HG02840 (cell line): Measurements from ENCODE around the gene GP5.

Experiments
- ATAC-seq: cut with Tn5 transposase; IDR thresholded peaks from one replicate; pipeline ENCODE4 v1.9.1; 2021; ENCODE audit warnings: mild to moderate bottlenecking, moderate library complexity, moderate number of reproducible peaks; ENCODE audit not compliant: unreplicated experiment, low FRiP score

The GP5 gene

GRCh38 chr3:194397757-194398312, 1.2 kb downstream of the GP5 start:
- ATAC-seq: no peak

- ATAC-seq: no peak
These were observed 2.0 kb downstream of the GP5 start for GRCh38 chr3:194396859-194397756.

DNA sequence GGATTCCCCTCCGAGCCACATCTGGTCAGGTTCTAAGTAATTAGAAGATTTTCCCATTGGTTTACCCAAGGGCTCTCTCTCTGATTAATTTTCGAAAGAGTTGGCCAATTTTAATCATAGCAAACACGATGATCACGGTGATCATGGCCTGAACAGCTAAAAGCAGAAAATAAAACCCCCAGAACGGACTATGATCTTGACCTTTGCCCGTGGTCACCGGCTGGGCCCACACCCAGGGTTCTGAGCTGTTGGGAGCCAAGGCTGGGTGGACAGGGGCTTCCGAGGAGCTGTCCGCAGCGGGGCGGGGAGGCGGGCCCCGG, 2.6 kb downstream of the GP5 start:
- no peak for ATAC-seq

- no peak for ATAC-seq
These were observed 3.1 kb downstream of the GP5 start for GRCh38 chr3:194395778-194396538.

DNA sequence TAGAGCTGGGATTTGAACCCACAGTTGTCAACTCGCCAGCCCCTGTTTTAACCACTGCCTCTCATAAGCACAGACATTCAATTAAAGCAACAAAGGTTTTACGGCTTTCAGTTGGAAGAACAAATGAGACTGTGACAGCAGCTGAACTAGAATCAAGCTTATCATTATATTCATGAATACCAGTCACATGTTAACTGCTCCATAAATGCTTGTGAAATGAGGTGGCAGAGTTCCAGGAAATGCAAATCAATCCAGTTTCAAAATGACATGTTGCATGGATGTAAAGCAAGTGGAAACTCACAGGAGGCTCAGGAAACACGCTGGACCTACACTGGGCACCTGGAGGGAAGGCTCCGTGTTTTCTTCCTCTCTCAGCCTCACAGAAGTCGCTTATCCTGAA, 3.9 kb downstream of the GP5 start:
- no peak for ATAC-seq

DNA sequence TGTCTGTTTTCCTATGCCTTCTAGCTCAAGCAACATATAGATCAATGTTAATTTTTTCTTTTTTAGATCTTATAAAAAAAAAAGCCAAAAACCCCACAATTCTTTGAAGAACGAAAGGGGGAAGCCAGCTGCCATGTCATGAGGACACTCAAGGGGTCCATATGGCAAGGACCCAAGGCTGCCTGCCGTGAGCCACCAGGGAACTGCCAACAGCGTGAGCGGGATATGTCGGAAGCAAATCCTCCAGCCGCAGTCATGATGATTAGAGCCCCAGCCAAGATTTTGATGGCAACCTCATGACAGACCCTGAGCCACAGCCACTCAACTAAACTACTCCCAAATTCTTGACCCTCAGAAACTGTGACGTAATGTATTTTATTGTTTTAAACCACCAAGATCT, 6.5 kb downstream of the GP5 start:
- no peak for ATAC-seq

GRCh38 chr3:194390835-194391234, 8.2 kb downstream of the GP5 start:
- no peak for ATAC-seq

DNA sequence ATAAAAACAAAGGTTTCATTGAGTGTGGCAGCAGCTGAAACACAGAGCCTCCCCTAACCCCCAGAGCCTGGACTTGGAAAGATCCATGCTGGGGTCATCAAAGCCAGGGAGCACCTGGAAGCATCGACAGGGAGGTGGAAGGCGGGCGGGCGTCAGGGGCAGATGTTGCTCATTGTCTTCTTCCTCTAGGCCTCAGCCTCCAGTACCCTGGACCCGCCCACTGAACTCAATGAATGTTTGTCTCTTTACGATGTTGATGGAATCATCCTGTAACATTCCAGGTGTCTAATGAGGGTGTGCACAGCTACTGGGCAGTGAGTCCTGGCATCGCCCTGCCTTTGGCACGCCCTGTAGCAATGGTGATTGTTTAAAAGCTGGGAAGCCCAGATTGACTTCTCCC, 9.8 kb downstream of the GP5 start:
- no peak for ATAC-seq

DNA sequence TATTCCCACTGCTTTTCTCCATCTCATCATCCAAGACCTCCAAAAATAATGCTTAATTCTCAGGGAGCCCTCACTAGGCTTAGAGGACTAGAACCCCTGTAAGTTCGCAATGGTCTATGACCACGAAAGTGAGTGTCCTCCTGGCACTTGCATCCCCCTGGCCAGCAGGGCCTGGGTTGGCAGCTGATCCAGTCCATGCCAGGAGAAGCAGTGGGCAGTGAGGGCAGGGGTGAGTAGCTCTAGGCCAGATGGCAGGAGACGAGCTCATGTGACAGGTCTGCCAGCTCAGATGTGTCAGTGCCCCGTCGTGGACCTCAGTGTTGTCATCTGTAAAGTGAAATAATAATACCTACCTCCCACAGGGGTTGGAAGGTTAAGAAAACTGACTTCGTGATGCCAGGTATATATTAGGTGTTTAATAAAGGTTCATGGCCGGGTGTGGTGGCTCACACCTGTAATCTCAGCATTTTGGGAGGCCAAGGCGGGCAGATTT, 11.1 kb downstream of the GP5 start:
- ATAC-seq: no peak

GRCh38 chr3:194387276-194387675, 11.8 kb downstream of the GP5 start:
- no peak for ATAC-seq

DNA sequence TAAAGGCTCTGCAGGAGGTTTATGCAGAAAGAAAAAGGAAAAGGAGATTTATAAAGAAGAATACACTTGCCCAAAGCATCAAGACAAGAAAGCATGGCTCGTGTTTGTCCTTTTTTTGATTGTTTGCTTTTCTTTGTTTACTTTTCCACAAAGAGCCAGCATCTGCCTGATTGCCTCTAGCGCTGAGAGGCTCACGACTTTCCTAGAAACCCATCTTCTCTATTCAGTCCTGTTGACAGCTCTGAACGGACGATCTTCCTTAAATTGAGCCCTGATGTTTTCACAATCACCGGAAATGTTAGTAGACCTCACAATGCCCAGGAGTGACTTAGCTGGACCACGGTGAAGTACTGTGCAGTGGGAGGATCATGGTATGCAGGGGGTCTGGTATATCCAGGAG, 12.4 kb downstream of the GP5 start:
- no peak for ATAC-seq

GRCh38 chr3:194386066-194386465, 13.0 kb downstream of the GP5 start:
- no peak for ATAC-seq

DNA sequence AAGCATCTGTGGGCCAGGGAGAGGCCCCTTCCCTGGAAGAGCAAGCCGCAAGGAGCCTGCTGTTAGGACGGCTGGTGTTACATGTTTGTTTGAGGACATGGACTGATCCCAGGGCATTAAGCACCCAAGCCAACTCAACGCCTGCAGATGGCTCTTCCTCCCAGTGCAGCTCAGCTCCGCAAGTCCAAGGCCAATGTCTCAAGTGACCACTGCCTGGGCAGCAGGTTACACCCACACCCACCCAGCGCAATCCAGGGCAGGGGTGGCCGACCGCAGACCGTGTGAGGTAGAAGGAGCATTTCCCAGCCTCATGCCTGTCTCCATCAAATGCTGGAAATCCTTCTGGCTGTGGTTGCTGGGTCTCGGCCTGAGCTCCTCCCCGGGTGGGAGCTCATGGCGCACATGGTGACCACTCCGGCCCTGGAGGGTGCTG, 14.5 kb downstream of the GP5 start:
- ATAC-seq: no peak

GRCh38 chr3:194384156-194384555, 14.9 kb downstream of the GP5 start:
- ATAC-seq: no peak

- no peak for ATAC-seq
These were observed 15.7 kb downstream of the GP5 start for GRCh38 chr3:194383276-194383940.

GRCh38 chr3:194382892-194383223, 16.2 kb downstream of the GP5 start:
- ATAC-seq: no peak

DNA sequence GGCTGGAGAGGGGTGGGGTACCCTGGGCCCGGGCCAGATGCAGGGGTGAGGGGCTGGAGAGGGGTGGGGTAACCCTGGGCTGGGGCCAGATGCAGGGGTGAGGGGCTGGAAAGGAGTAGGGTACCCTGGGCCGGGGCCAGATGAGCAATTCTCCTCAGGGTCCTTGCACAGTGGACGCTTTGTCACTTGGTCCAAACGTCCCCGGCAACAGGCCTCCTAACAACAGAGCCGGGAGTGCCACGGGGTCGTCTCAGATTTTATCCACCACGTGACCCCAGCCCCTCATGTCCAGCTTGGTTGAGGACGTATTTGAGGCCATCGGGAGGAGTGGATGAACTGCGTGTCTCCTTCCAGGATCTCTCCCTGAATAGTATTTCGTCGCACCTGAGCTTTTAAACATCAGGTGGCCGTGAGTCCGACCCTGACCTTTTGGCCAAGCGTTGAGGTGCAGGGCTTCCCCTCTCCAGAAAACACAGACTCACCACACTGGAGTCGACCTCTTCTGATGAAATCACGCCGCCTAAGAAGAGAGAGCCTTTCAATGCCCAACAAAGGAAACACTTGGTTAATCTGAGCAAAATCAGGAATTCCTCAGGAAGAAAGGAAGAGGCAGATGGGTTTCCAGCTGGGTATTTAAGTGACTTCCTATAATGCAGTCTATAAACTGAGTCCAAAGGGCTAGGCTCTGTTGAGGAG, 16.7 kb downstream of the GP5 start:
- no peak for ATAC-seq

DNA sequence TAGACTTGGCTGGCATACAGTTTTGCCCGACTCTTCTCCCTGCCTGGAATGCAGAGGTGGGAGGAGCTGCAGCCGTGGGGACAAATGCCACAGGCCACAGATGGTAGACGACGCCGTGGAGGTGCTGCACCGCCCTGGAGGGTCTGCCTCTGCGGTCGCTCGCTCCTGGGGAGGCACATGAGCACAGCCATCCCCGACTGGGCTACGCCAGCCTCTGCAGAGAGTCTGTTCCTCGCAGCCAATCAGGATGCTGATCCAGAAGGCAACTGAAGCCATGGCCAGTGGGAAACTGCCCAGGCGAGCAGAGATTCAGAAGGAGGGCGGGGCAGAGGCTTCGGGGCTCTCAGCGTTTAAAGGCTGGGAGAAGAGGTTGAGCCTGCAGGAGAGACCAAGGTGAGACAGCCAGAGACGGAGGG, 17.6 kb downstream of the GP5 start:
- no peak for ATAC-seq

GRCh38 chr3:194380326-194380725, 18.7 kb downstream of the GP5 start:
- ATAC-seq: no peak

- no peak for ATAC-seq
These were observed 19.4 kb downstream of the GP5 start for GRCh38 chr3:194379651-194380050.
